GF-D8 (cell line): Measurements from ENCODE around the gene TLR8.
"Not testable (repeated sequence)": the region's sequence is repeated elsewhere in the genome, so short reads cannot be mapped to it uniquely, and the experiment has no call there.

ENCODE experiments used
- DNase-seq: peaks from one replicate; lab custom pipeline; 2025; lab: John Stamatoyannopoulos, UW

Gene TLR8

GRCh38 chrX:12898073-12898472 is 8.3 kb upstream of the TLR8 start:
- DNase-seq: no peak

GRCh38 chrX:12899506-12899905 is 6.9 kb upstream of the TLR8 start:
- DNase-seq: no peak

- DNase-seq: no peak
These were observed 4.9 kb upstream of the TLR8 start for GRCh38 chrX:12901486-12901885.

GRCh38 chrX:12903646-12904045 is 2.8 kb upstream of the TLR8 start:
- DNase-seq: no peak

GRCh38 chrX:12910423-12911121 is 4.2 kb downstream of the TLR8 start:
- DNase-seq: no peak

- DNase-seq: no peak
These were observed 4.7 kb downstream of the TLR8 start for GRCh38 chrX:12911122-12911470.

- DNase-seq: no peak
These were observed 6.5 kb downstream of the TLR8 start for GRCh38 chrX:12912791-12913482.

- no peak for DNase-seq
These were observed 11.3 kb downstream of the TLR8 start for GRCh38 chrX:12917753-12918152.

- no peak for DNase-seq
These were observed 12.6 kb downstream of the TLR8 start for GRCh38 chrX:12919051-12919450.

- no peak for DNase-seq
These were observed 13.2 kb downstream of the TLR8 start for GRCh38 chrX:12919620-12920019.

GRCh38 chrX:12920990-12921389 is 14.6 kb downstream of the TLR8 start:
- no peak for DNase-seq

- DNase-seq: no peak
These were observed 15.6 kb downstream of the TLR8 start for GRCh38 chrX:12921886-12922598.

- DNase-seq: no peak
These were observed 16.1 kb downstream of the TLR8 start for GRCh38 chrX:12922599-12922919.

GRCh38 chrX:12929701-12930100 is 23.3 kb downstream of the TLR8 start:
- DNase-seq: no peak

- DNase-seq: no peak
These were observed 23.7 kb downstream of the TLR8 start for GRCh38 chrX:12930150-12930549.

GRCh38 chrX:12932244-12932643 is 25.8 kb downstream of the TLR8 start:
- DNase-seq: no peak

- DNase-seq: no peak
These were observed 28.4 kb downstream of the TLR8 start for GRCh38 chrX:12934850-12935249.

GRCh38 chrX:12936947-12937346 is 30.5 kb downstream of the TLR8 start:
- no peak for DNase-seq

GRCh38 chrX:12940471-12940870 is 34.1 kb downstream of the TLR8 start:
- not testable (repeated sequence) for DNase-seq

- DNase-seq: not testable (repeated sequence)
These were observed 37.2 kb downstream of the TLR8 start for GRCh38 chrX:12943592-12943991.

GRCh38 chrX:12944452-12944851 is 38.0 kb downstream of the TLR8 start:
- DNase-seq: not testable (repeated sequence)

- no peak for DNase-seq
These were observed 39.1 kb downstream of the TLR8 start for GRCh38 chrX:12945494-12945893.

GRCh38 chrX:12946406-12946805 is 40.0 kb downstream of the TLR8 start:
- DNase-seq: no peak
